ENCODE measurements around the gene EHBP1L1. TPM values are rescaled to one million over a fixed set of nuclear protein-coding genes. Genes with fewer than 3 reads are reported as not detected.

EHBP1L1 gene
- total RNA-seq, 3 donors from 2014 or later, result 28.0 to 68.8 (median 33.4) TPM

DNA sequence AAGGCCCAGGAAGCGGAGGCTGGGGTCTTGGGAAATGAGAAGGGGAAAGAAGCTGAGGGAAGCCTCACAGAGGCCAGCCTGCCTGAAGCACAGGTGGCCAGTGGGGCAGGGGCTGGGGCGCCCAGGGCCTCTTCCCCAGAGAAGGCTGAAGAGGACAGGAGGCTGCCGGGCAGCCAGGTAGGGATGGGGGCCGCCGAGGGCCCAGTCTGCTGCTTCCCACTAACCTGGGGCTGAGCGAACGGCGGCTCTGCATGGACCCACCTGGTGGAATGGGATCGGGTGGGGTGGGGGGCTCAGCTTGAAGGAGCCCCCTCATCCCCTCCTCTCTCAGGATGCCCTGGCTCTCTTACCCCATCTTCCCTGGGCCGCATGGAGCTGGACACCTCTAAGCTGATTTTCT, 7.7 kb downstream of the EHBP1L1 start:
- intact Hi-C loops (cut with DNase I; ENCODE audit: low total_unique reads), result no loop called here
- Histone ChIP-seq H3K27ac (no peak overlapping the region), H3K4me3 (no peak overlapping the region), H3K27me3 (no peaks in the 10 kb centered on the region), H3K36me3 (no peaks in the 10 kb centered on the region), H3K9me3 (no peaks in the 10 kb centered on the region), H3K4me1 (no peaks in the 10 kb centered on the region)
- DNase-seq (ENCODE audit: low spot score in 2 of 2), result no peak
- TF ChIP-seq POLR2A (IDR thresholded peaks at IDR 0.05) (no peak), CTCF (IDR thresholded peaks at IDR 0.05) (no peak), POLR2AphosphoS5 (IDR thresholded peaks at IDR 0.05) (no peak)

- no peak for TF ChIP-seq POLR2AphosphoS5 (IDR thresholded peaks at IDR 0.05)
- no peak for TF ChIP-seq POLR2A (IDR thresholded peaks at IDR 0.05)
- TF ChIP-seq CTCF (IDR thresholded peaks at IDR 0.05), result no peak
- no peaks in the 10 kb centered on the region for H3K9me3 ChIP-seq
- H3K27me3 ChIP-seq, result no peaks in the 10 kb centered on the region
- no peak for DNase-seq (ENCODE audit: low spot score in 2 of 2)
- H3K4me1 ChIP-seq, result no peaks in the 10 kb centered on the region
- H3K36me3 ChIP-seq, result no peaks in the 10 kb centered on the region
- intact Hi-C loops (cut with DNase I; ENCODE audit: low total_unique reads), result no loop called here
- no peak overlapping the region for H3K27ac ChIP-seq
- H3K4me3 ChIP-seq, result no peak overlapping the region
Measured at GRCh38 chr11:65584106-65584505, 8.3 kb downstream of the EHBP1L1 start.

- no peak overlapping the region for H3K27ac ChIP-seq
- H3K4me1 ChIP-seq, result no peaks in the 10 kb centered on the region
Measured at GRCh38 chr11:65584723-65585171, 8.9 kb downstream of the EHBP1L1 start.

DNA sequence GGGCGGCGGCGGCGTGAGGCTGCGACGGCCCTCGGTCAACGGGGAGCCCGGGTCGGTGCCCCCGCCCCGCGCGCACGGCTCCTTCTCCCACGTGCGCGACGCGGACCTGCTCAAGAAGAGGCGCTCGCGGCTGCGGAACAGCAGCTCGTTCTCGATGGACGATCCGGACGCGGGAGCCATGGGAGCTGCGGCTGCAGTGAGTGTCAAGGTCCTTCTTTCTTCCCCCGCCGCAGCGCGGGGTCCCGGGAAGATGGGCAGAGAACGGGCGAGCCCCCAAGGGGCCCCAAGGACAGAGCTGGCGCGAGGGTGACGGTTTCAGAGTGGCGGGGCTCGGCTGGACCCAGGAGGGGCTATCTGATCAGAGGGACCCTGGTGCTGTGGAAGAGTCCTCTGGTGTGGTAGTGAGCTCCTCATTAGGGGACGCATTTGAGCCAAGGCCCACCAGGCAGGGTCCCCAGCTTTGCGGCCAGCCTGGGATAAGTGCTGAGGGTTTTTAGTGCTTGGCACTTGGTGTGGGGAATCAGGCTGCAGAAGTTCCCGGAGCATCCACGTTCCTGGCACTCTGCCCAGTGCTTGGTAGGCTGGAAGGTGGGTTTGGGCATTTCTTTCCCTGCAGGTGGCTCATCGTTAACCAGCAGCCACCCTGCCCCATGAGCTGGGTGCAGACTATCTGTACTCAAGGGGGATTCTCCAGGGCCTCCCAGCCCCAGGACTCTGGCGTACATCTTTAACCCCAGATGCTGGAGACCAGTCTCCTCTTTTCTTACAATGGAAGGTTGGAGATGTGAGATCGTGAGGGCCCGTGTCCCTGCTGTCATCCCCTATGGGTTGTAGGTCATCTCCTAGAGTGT, 9.8 kb downstream of the EHBP1L1 start:
- intact Hi-C loops (cut with DNase I; ENCODE audit: low total_unique reads), result loop anchor here (5.0 kb wide), 1 partner anchor 43 kb away; no protein-coding TSS in a partner anchor
- H3K27ac ChIP-seq, result no peak overlapping the region
- TF ChIP-seq CTCF (IDR thresholded peaks at IDR 0.05), result no peak
- TF ChIP-seq POLR2AphosphoS5 (IDR thresholded peaks at IDR 0.05), result no peak
- TF ChIP-seq POLR2A (IDR thresholded peaks at IDR 0.05), result no peak
- no peaks in the 10 kb centered on the region for H3K4me1 ChIP-seq
- no peak overlapping the region for H3K4me3 ChIP-seq
- no peaks in the 10 kb centered on the region for H3K36me3 ChIP-seq
- no peaks in the 10 kb centered on the region for H3K27me3 ChIP-seq
- no peaks in the 10 kb centered on the region for H3K9me3 ChIP-seq
- DNase-seq (ENCODE audit: low spot score in 2 of 2), result no peak

More at GRCh38 chr11:65584723-65585171, 8.9 kb downstream of the EHBP1L1 start:
- Histone ChIP-seq H3K9me3 (no peaks in the 10 kb centered on the region), H3K4me3 (no peak overlapping the region), H3K36me3 (no peaks in the 10 kb centered on the region), H3K27me3 (no peaks in the 10 kb centered on the region)
- intact Hi-C loops (cut with DNase I; ENCODE audit: low total_unique reads), result loop anchor here (5.0 kb wide), 1 partner anchor 42 kb away; no protein-coding TSS in a partner anchor
- no peak for DNase-seq (ENCODE audit: low spot score in 2 of 2)
- TF ChIP-seq CTCF (IDR thresholded peaks at IDR 0.05), result no peak
- no peak for TF ChIP-seq POLR2A (IDR thresholded peaks at IDR 0.05)
- no peak for TF ChIP-seq POLR2AphosphoS5 (IDR thresholded peaks at IDR 0.05)

GRCh38 chr11:65586247-65586630, 10.4 kb downstream of the EHBP1L1 start:
- intact Hi-C loops (cut with DNase I; ENCODE audit: low total_unique reads), result loop anchor here (5.0 kb wide), 1 partner anchor 44 kb away; no protein-coding TSS in a partner anchor

More at GRCh38 chr11:65586247-65586630, 10.4 kb downstream of the EHBP1L1 start:
- no peak for TF ChIP-seq POLR2A (IDR thresholded peaks at IDR 0.05)
- TF ChIP-seq CTCF (IDR thresholded peaks at IDR 0.05), result no peak
- TF ChIP-seq POLR2AphosphoS5 (IDR thresholded peaks at IDR 0.05), result no peak
- Histone ChIP-seq H3K27ac (peak overlapping the region in 1 of 2 donors; percentile 56), H3K4me3 (no peak overlapping the region), H3K36me3 (no peaks in the 10 kb centered on the region), H3K4me1 (no peaks in the 10 kb centered on the region), H3K27me3 (no peaks in the 10 kb centered on the region), H3K9me3 (no peaks in the 10 kb centered on the region)
- DNase-seq (ENCODE audit: low spot score in 2 of 2), result no peak
